Measurements from ENCODE around the gene KLHL21.
"Not testable (repeated sequence)": the region's sequence is repeated elsewhere in the genome, so short reads cannot be mapped to it uniquely, and the experiment has no call there.

KLHL21 gene

DNA sequence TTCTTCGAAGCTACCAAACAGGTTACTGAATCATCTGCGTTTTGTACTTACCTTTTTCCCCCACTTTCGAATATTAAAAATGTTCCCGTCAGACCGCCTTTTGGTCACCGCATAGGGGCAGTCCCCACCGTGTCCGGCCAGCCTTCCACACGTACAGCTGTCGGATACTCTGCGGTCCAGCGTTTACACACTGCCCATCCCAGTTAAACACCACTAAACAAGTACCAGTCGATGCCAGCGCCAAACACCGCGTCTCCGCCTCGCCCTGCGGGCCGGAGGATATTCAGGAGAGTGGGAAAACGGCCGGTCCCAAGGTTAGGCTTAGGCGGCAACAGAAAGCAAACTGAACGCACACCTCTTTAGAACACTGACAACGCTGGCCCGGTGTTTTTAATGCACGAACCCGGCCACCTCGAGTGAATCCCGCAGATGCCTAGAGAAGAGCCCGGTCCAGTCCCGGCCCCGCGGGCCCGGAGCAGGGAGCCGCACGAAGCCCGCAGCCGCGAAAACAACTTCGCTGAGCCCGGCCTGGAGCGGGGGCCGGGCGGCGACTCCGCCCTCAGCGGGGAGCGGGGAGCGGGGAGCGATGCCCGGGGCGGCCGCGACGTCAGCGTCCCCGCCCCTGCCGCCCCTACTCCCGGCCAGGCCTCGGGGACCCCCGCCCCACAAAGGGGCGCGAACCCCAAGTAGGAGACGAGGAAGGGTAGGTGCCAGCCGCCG is 10.1 kb upstream of the KLHL21 start:
- H3K36me3 ChIP-seq (ENCODE audit: control insufficient read depth in 2 of 2, insufficient read depth in 2 of 2, low read length in 2 of 2) = peaks cover 1 to 2% of the 10 kb centered on the region in 2 donors
- H3K27me3 ChIP-seq (ENCODE audit: control insufficient read depth in 2 of 2, insufficient read depth in 2 of 2, low read length in 2 of 2) = no peaks in the 10 kb centered on the region
- H3K4me1 ChIP-seq (ENCODE audit: control insufficient read depth in 2 of 2, insufficient read depth in 2 of 2, low read length in 2 of 2) = peaks cover 0 to 11% of the 10 kb centered on the region in 2 donors
- peak overlapping the region; percentile 82 to 88 for H3K9ac ChIP-seq (ENCODE audit: low read depth in 1 of 2, low read length in 2 of 2)
- no peaks in the 10 kb centered on the region for H3K9me3 ChIP-seq (ENCODE audit: control insufficient read depth in 2 of 2, low read length in 2 of 2)
- H3K4me3 ChIP-seq (ENCODE audit: low read length in 2 of 2) = peak overlapping the region; percentile 87 to 96
- H3K27ac ChIP-seq (ENCODE audit: low read depth in 2 of 2, low read length in 2 of 2) = peak overlapping the region; percentile 90 to 92

GRCh38 chr1:6603915-6604558 is 1.4 kb upstream of the KLHL21 start:
- Histone ChIP-seq H3K36me3 (ENCODE audit: control insufficient read depth in 2 of 2, insufficient read depth in 2 of 2, low read length in 2 of 2) (peaks cover 0 to 3% of the 10 kb centered on the region in 2 donors), H3K4me1 (ENCODE audit: control insufficient read depth in 2 of 2, insufficient read depth in 2 of 2, low read length in 2 of 2) (peaks cover 27 to 31% of the 10 kb centered on the region in 2 donors), H3K9ac (ENCODE audit: low read depth in 1 of 2, low read length in 2 of 2) (peak overlapping the region; percentile 91 to 92), H3K27ac (ENCODE audit: low read depth in 2 of 2, low read length in 2 of 2) (peak overlapping the region; percentile 95 to 98), H3K4me3 (ENCODE audit: low read length in 2 of 2) (peak overlapping the region; percentile 81 to 89), H3K9me3 (ENCODE audit: control insufficient read depth in 2 of 2, low read length in 2 of 2) (no peaks in the 10 kb centered on the region), H3K27me3 (ENCODE audit: control insufficient read depth in 2 of 2, insufficient read depth in 2 of 2, low read length in 2 of 2) (no peaks in the 10 kb centered on the region)

GRCh38 chr1:6603238-6603914 is 707 bp upstream of the KLHL21 start:
- Histone ChIP-seq H3K27ac (ENCODE audit: low read depth in 2 of 2, low read length in 2 of 2) (peak overlapping the region; percentile 95 to 98), H3K9ac (ENCODE audit: low read depth in 1 of 2, low read length in 2 of 2) (peak overlapping the region; percentile 91 to 92), H3K27me3 (ENCODE audit: control insufficient read depth in 2 of 2, insufficient read depth in 2 of 2, low read length in 2 of 2) (no peaks in the 10 kb centered on the region), H3K36me3 (ENCODE audit: control insufficient read depth in 2 of 2, insufficient read depth in 2 of 2, low read length in 2 of 2) (peaks cover 0 to 6% of the 10 kb centered on the region in 2 donors), H3K4me1 (ENCODE audit: control insufficient read depth in 2 of 2, insufficient read depth in 2 of 2, low read length in 2 of 2) (peaks cover 30 to 31% of the 10 kb centered on the region in 2 donors), H3K4me3 (ENCODE audit: low read length in 2 of 2) (peak overlapping the region; percentile 81 to 89), H3K9me3 (ENCODE audit: control insufficient read depth in 2 of 2, low read length in 2 of 2) (no peaks in the 10 kb centered on the region)

DNA sequence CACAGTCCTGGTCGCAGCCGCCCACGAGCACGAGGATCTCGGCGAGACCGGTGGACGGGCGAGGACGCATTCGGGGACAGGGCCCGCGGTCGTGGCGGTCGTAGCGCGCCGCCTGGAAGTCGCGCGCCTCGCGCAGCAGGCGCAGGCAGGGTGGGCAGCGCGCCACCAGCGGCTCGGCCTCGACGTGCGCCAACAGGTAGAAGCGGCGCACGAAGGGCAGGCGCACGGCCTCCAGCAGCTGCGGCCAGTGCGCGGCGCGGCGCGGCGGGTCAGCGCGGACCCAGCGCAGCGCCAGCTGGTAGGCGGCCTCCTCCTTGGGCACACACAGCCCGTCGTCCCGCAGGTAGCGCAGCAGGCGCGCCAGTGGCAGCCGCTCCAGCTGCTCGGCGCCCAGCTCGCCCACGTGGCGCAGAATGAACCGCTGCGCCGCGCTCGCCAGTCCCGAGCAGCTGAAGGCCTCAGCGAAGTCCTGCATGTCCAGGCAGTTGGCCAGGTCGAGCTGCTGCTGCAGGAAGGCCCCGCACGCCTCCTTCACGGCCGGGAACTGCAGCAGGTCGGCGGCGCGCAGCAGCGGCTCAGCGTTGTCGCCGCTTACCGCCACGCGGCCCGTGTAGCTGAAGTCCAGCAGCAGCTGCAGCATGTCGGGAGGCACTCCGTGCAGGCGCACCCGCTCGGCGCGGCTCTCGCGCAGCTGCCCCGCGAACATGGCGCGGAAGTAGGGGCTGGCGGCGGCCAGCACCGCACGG is 573 bp downstream of the KLHL21 start:
- no peaks in the 10 kb centered on the region for H3K27me3 ChIP-seq (ENCODE audit: control insufficient read depth in 2 of 2, insufficient read depth in 2 of 2, low read length in 2 of 2)
- peak overlapping the region; percentile 81 to 89 for H3K4me3 ChIP-seq (ENCODE audit: low read length in 2 of 2)
- no peaks in the 10 kb centered on the region for H3K9me3 ChIP-seq (ENCODE audit: control insufficient read depth in 2 of 2, low read length in 2 of 2)
- peak overlapping the region; percentile 95 to 98 for H3K27ac ChIP-seq (ENCODE audit: low read depth in 2 of 2, low read length in 2 of 2)
- H3K4me1 ChIP-seq (ENCODE audit: control insufficient read depth in 2 of 2, insufficient read depth in 2 of 2, low read length in 2 of 2) = peaks cover 30 to 31% of the 10 kb centered on the region in 2 donors
- H3K9ac ChIP-seq (ENCODE audit: low read depth in 1 of 2, low read length in 2 of 2) = peak overlapping the region; percentile 80 to 91
- peaks cover 8 to 16% of the 10 kb centered on the region in 2 donors for H3K36me3 ChIP-seq (ENCODE audit: control insufficient read depth in 2 of 2, insufficient read depth in 2 of 2, low read length in 2 of 2)

GRCh38 chr1:6601049-6601922 is 1.4 kb downstream of the KLHL21 start:
- Histone ChIP-seq H3K27me3 (ENCODE audit: control insufficient read depth in 2 of 2, insufficient read depth in 2 of 2, low read length in 2 of 2) (no peaks in the 10 kb centered on the region), H3K9me3 (ENCODE audit: control insufficient read depth in 2 of 2, low read length in 2 of 2) (no peaks in the 10 kb centered on the region), H3K27ac (ENCODE audit: low read depth in 2 of 2, low read length in 2 of 2) (peak overlapping the region; percentile 95 to 98), H3K9ac (ENCODE audit: low read depth in 1 of 2, low read length in 2 of 2) (peak overlapping the region; percentile 80 to 91), H3K36me3 (ENCODE audit: control insufficient read depth in 2 of 2, insufficient read depth in 2 of 2, low read length in 2 of 2) (peaks cover 15 to 24% of the 10 kb centered on the region in 2 donors), H3K4me1 (ENCODE audit: control insufficient read depth in 2 of 2, insufficient read depth in 2 of 2, low read length in 2 of 2) (peaks cover 30 to 34% of the 10 kb centered on the region in 2 donors), H3K4me3 (ENCODE audit: low read length in 2 of 2) (peak overlapping the region; percentile 81 to 89)

- H3K4me1 ChIP-seq (ENCODE audit: control insufficient read depth in 2 of 2, insufficient read depth in 2 of 2, low read length in 2 of 2) = peaks cover 30 to 34% of the 10 kb centered on the region in 2 donors
- H3K9ac ChIP-seq (ENCODE audit: low read depth in 1 of 2, low read length in 2 of 2) = peak overlapping the region; percentile 80 to 91
- H3K4me3 ChIP-seq (ENCODE audit: low read length in 2 of 2) = peak overlapping the region; percentile 81 to 89
- peak overlapping the region; percentile 95 to 98 for H3K27ac ChIP-seq (ENCODE audit: low read depth in 2 of 2, low read length in 2 of 2)
- no peaks in the 10 kb centered on the region for H3K9me3 ChIP-seq (ENCODE audit: control insufficient read depth in 2 of 2, low read length in 2 of 2)
- H3K27me3 ChIP-seq (ENCODE audit: control insufficient read depth in 2 of 2, insufficient read depth in 2 of 2, low read length in 2 of 2) = no peaks in the 10 kb centered on the region
- peaks cover 18 to 28% of the 10 kb centered on the region in 2 donors for H3K36me3 ChIP-seq (ENCODE audit: control insufficient read depth in 2 of 2, insufficient read depth in 2 of 2, low read length in 2 of 2)
Observed at GRCh38 chr1:6600410-6601048, 2.1 kb downstream of the KLHL21 start.

GRCh38 chr1:6599991-6600390 is 2.7 kb downstream of the KLHL21 start:
- not testable (repeated sequence) for H3K27me3 ChIP-seq (ENCODE audit: control insufficient read depth in 2 of 2, insufficient read depth in 2 of 2, low read length in 2 of 2); H3K9me3 ChIP-seq (ENCODE audit: control insufficient read depth in 2 of 2, low read length in 2 of 2); H3K27ac ChIP-seq (ENCODE audit: low read depth in 2 of 2, low read length in 2 of 2)
- peak overlapping the region; percentile 81 to 89 for H3K4me3 ChIP-seq (ENCODE audit: low read length in 2 of 2)
- H3K9ac ChIP-seq (ENCODE audit: low read depth in 1 of 2, low read length in 2 of 2) = peak overlapping the region in 1 of 2 donors; percentile 91
- H3K4me1 ChIP-seq (ENCODE audit: control insufficient read depth in 2 of 2, insufficient read depth in 2 of 2, low read length in 2 of 2) = peaks cover 30 to 34% of the 10 kb centered on the region in 2 donors
- peaks cover 24 to 33% of the 10 kb centered on the region in 2 donors for H3K36me3 ChIP-seq (ENCODE audit: control insufficient read depth in 2 of 2, insufficient read depth in 2 of 2, low read length in 2 of 2)

DNA sequence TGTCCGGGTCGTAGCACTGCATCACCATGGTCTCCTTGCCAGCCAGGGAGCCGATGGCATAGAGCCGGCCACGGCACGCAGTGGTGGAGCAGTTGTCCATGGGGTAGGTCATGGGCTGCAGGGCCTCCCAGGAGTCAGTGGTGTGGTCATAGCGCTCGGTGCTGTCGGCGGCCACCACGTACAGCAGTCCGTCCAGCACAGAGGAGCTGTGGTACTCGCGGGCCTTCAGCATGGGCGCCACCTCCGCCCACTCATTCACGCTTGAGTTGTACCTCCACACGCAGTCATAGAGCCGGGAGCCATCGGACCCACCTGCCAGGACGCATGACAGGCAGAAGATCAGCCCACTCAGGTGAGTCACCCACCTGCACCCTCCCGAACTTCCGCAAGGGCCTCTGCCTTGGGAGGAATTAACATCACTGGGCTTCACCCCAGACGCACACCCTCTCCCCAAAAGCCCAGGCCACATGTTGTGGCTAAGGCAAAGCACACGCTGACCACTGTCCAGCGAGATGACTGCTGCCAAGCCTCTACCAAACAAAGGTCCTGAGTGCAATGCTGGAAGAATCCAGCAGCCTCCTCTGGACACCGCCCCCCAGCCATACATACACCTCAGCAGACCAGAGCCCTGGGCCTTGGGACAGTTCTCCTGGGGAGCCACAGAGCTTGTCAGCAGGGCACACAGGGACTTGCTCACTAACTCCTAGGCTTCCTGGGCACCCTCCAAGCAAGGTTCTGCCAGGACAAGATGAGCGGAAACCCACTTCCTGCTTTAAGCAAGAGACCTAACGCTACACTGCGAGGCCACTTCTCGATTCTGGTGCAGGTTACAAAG is 3.3 kb downstream of the KLHL21 start:
- Histone ChIP-seq H3K9me3 (ENCODE audit: control insufficient read depth in 2 of 2, low read length in 2 of 2) (no peaks in the 10 kb centered on the region), H3K9ac (ENCODE audit: low read depth in 1 of 2, low read length in 2 of 2) (peak overlapping the region in 1 of 2 donors; percentile 34), H3K36me3 (ENCODE audit: control insufficient read depth in 2 of 2, insufficient read depth in 2 of 2, low read length in 2 of 2) (peaks cover 28 to 35% of the 10 kb centered on the region in 2 donors), H3K4me1 (ENCODE audit: control insufficient read depth in 2 of 2, insufficient read depth in 2 of 2, low read length in 2 of 2) (peaks cover 29 to 34% of the 10 kb centered on the region in 2 donors), H3K27ac (ENCODE audit: low read depth in 2 of 2, low read length in 2 of 2) (peak overlapping the region in 1 of 2 donors; percentile 52), H3K4me3 (ENCODE audit: low read length in 2 of 2) (peak overlapping the region; percentile 38 to 58), H3K27me3 (ENCODE audit: control insufficient read depth in 2 of 2, insufficient read depth in 2 of 2, low read length in 2 of 2) (no peaks in the 10 kb centered on the region)
